SK-MEL-5 (cell line): ENCODE measurements around the gene NFATC3. TPM values are rescaled to one million over a fixed set of nuclear protein-coding genes. Genes with fewer than 3 reads are reported as not detected.
"Not testable (repeated sequence)": the region's sequence is repeated elsewhere in the genome, so short reads cannot be mapped to it uniquely, and the experiment has no call there.

Source experiments
- DNase-seq: peaks from one replicate; pipeline ENCODE4 v3.0.0-alpha.2; 2016; ENCODE audit warnings: low read depth, low spot score
- in situ Hi-C: cut with HindIII; loops from 2 replicates; pipeline ENCODE4 v1.10.0; 2016; ENCODE audit warnings: low sequenced_read_pairs, high pct_unique_total_duplicates, low pct_unique_long_range_greater_than_20kb
- total RNA-seq: library from RNA; depleted of rRNA; stranded (reverse); fragments of >200 nt; shearing (Covaris generic); gene quantifications from 2 replicates; pipeline ENCODE4 v1.2.3, GENCODE V29; 2014

The NFATC3 gene
- total RNA-seq, 1 experiment from 2014 or later = 13.8 TPM

- in situ Hi-C loops = no loop called here
- DNase-seq = no peak
These were observed 20.4 kb downstream of the NFATC3 start for GRCh38 chr16:68105611-68106010.

GRCh38 chr16:68107230-68107928 lies 22.2 kb downstream of the NFATC3 start:
- in situ Hi-C loops, DNase-seq: not testable (repeated sequence)

- in situ Hi-C loops, DNase-seq: not testable (repeated sequence)
These were observed 24.0 kb downstream of the NFATC3 start for GRCh38 chr16:68109156-68109555.

- in situ Hi-C loops, DNase-seq: not testable (repeated sequence)
These were observed 25.4 kb downstream of the NFATC3 start for GRCh38 chr16:68110611-68111010.

GRCh38 chr16:68111379-68111778 lies 26.2 kb downstream of the NFATC3 start:
- no peak for DNase-seq
- in situ Hi-C loops = no loop called here

GRCh38 chr16:68113059-68113761 lies 28.0 kb downstream of the NFATC3 start:
- DNase-seq = no peak
- in situ Hi-C loops = no loop called here

- in situ Hi-C loops = no loop called here
- DNase-seq = no peak
These were observed 28.6 kb downstream of the NFATC3 start for GRCh38 chr16:68113765-68114240.

- in situ Hi-C loops, DNase-seq: not testable (repeated sequence)
These were observed 29.8 kb downstream of the NFATC3 start for GRCh38 chr16:68114939-68115338.

- no peak for DNase-seq
- in situ Hi-C loops = no loop called here
These were observed 30.7 kb downstream of the NFATC3 start for GRCh38 chr16:68115851-68116250.

GRCh38 chr16:68116256-68116867 lies 31.2 kb downstream of the NFATC3 start:
- peak; percentile 58 for DNase-seq
- in situ Hi-C loops = no loop called here

- DNase-seq = no peak
- in situ Hi-C loops = no loop called here
These were observed 32.7 kb downstream of the NFATC3 start for GRCh38 chr16:68117884-68118283.

- DNase-seq, in situ Hi-C loops: not testable (repeated sequence)
These were observed 33.8 kb downstream of the NFATC3 start for GRCh38 chr16:68118954-68119353.

GRCh38 chr16:68120496-68120895 lies 35.3 kb downstream of the NFATC3 start:
- DNase-seq, in situ Hi-C loops: not testable (repeated sequence)

- DNase-seq = no peak
- in situ Hi-C loops = no loop called here
These were observed 41.2 kb downstream of the NFATC3 start for GRCh38 chr16:68126395-68126794.

- in situ Hi-C loops = no loop called here
These were observed 43.6 kb downstream of the NFATC3 start for GRCh38 chr16:68128577-68129305.

GRCh38 chr16:68130520-68130919 lies 45.4 kb downstream of the NFATC3 start:
- no peak for DNase-seq
- in situ Hi-C loops = no loop called here

More at GRCh38 chr16:68128577-68129305, 43.6 kb downstream of the NFATC3 start:
- DNase-seq = no peak

GRCh38 chr16:68131813-68132706 lies 46.9 kb downstream of the NFATC3 start:
- DNase-seq = peak; percentile 13
- in situ Hi-C loops = no loop called here
